Fibroblast of lung (primary cell): Measurements from ENCODE around the gene THRB. TPM values are rescaled to one million over a fixed set of nuclear protein-coding genes. Genes with fewer than 3 reads are reported as not detected.
A peak's percentile ranks its signal among the peaks of the same experiment; 100 is the strongest.

Experiments
- DNase-seq, 2 donors: peaks; one replicate each; pipeline versions ENCODE4 v3.0.0 to v3.0.0-alpha.2; 2010; ENCODE audit warnings: low read depth in 2 of 2
- H2AFZ ChIP-seq: 2 replicates; pipeline ENCODE4 v1.5.1; 2012; ENCODE audit warnings: low read length, control low read depth, inconsistent platforms
- H3K27ac ChIP-seq: 2 replicates; pipeline ENCODE4 v1.5.1; 2011; ENCODE audit warnings: low read length, control low read depth; ENCODE audit not compliant: insufficient read depth
- H3K27me3 ChIP-seq: 2 replicates; pipeline ENCODE4 v1.5.1; 2011; ENCODE audit warnings: mild to moderate bottlenecking, low read length; ENCODE audit not compliant: control insufficient read depth, insufficient read depth
- H3K36me3 ChIP-seq: 2 replicates; pipeline ENCODE4 v1.5.1; 2011; ENCODE audit warnings: low read length; ENCODE audit not compliant: control insufficient read depth, insufficient read depth
- H3K4me1 ChIP-seq: 2 replicates; pipeline ENCODE4 v1.5.1; 2011; ENCODE audit warnings: low read length; ENCODE audit not compliant: control insufficient read depth, insufficient read depth; ENCODE audit errors: extremely low read depth
- H3K4me2 ChIP-seq: 2 replicates; pipeline ENCODE4 v1.5.1; 2011; ENCODE audit warnings: low read length, control low read depth; ENCODE audit not compliant: insufficient read depth; ENCODE audit errors: extremely low read depth
- H3K4me3 ChIP-seq, 4 experiments: fragments of 200-600 bp in 1 of 4; sonication (generic) in 1 of 4; replicated peaks in 1 of 4; 2 replicates each; pipeline ENCODE4 v1.5.1; 2011 to 2016; ENCODE audit warnings: low read length in 4 of 4, low read depth in 3 of 4, mild to moderate bottlenecking in 3 of 4, control low read depth in 2 of 4, inconsistent platforms in 1 of 4, mixed read lengths in 1 of 4; ENCODE audit not compliant: insufficient read depth in 1 of 4; ENCODE audit errors: control extremely low read depth in 1 of 4
- H3K79me2 ChIP-seq: 2 replicates; pipeline ENCODE4 v1.5.1; 2012; ENCODE audit warnings: mild to moderate bottlenecking, low read length, inconsistent platforms; ENCODE audit not compliant: control insufficient read depth, insufficient read depth
- H3K9ac ChIP-seq: 2 replicates; pipeline ENCODE4 v1.5.1; 2011; ENCODE audit warnings: mild to moderate bottlenecking, low read length, control low read depth; ENCODE audit not compliant: insufficient read depth
- H3K9me3 ChIP-seq: 2 replicates; pipeline ENCODE4 v1.5.1; 2012; ENCODE audit warnings: low read depth, low read length; ENCODE audit not compliant: control insufficient read depth, insufficient read depth
- H4K20me1 ChIP-seq: 2 replicates; pipeline ENCODE4 v1.5.1; 2011; ENCODE audit warnings: low read length; ENCODE audit not compliant: control insufficient read depth, insufficient read depth; ENCODE audit errors: extremely low read depth
- CTCF ChIP-seq, 2 donors: IDR thresholded peaks in 1 of 2; conservative IDR thresholded peaks in 1 of 2; 1 replicate in 1 of 2; 2 replicates in 1 of 2; pipeline ENCODE4 v1.5.1; 2011 to 2012; ENCODE audit warnings: low read length in 2 of 2, control low read depth in 1 of 2, inconsistent platforms in 1 of 2, low read depth in 1 of 2, mild to moderate bottlenecking in 1 of 2
- EZH2 ChIP-seq: IDR thresholded peaks from 2 replicates; pipeline ENCODE4 v1.5.1; 2012; ENCODE audit warnings: low read length, control low read depth, mild to moderate bottlenecking; ENCODE audit errors: missing control alignments
- polyA plus RNA-seq, 2 donors: library from polyadenylated mRNA; depleted of rRNA in 1 of 2; stranded (reverse) in 1 of 2; unstranded in 1 of 2; fragments of >200 nt; gene quantifications; 2 replicates each; pipeline ENCODE4 v1.2.1, GENCODE V29; 2011 to 2012; ENCODE audit warnings: missing spikeins in 1 of 2
- total RNA-seq: library from RNA; depleted of rRNA; stranded (reverse); fragments of >200 nt; gene quantifications from 2 replicates; pipeline ENCODE4 v1.2.1, GENCODE V29; 2014

THRB gene
- total and polyA plus RNA-seq, 2 donors (not counting 1 experiment from before 2014, with no cell fraction given): 4.2 to 7.4 TPM

- no peak for TF ChIP-seq CTCF (conservative IDR thresholded peaks at IDR 0.05 in 1 of 2, IDR thresholded peaks at IDR 0.05 in 1 of 2; ENCODE audit: low read depth in 1 of 2, low read length in 2 of 2)
- no peak for TF ChIP-seq EZH2
- H3K9me3 ChIP-seq: no peaks in the 10 kb centered on the region
- no peak overlapping the region for H2AFZ ChIP-seq
- no peaks in the 10 kb centered on the region for H3K79me2 ChIP-seq
- H3K27me3 ChIP-seq: no peaks in the 10 kb centered on the region
- no peak overlapping the region for H3K27ac ChIP-seq
- H3K4me1 ChIP-seq: peaks cover 3% of the 10 kb centered on the region
- no peaks in the 10 kb centered on the region for H3K36me3 ChIP-seq
- no peaks in the 10 kb centered on the region for H4K20me1 ChIP-seq
- DNase-seq: peak; percentile 30 to 61
- H3K9ac ChIP-seq: no peak overlapping the region
- H3K4me3 ChIP-seq: no peak overlapping the region
- peak overlapping the region; percentile 13 for H3K4me2 ChIP-seq
These were observed 392.9 kb downstream of the THRB start for GRCh38 chr3:24101676-24102168.

DNA sequence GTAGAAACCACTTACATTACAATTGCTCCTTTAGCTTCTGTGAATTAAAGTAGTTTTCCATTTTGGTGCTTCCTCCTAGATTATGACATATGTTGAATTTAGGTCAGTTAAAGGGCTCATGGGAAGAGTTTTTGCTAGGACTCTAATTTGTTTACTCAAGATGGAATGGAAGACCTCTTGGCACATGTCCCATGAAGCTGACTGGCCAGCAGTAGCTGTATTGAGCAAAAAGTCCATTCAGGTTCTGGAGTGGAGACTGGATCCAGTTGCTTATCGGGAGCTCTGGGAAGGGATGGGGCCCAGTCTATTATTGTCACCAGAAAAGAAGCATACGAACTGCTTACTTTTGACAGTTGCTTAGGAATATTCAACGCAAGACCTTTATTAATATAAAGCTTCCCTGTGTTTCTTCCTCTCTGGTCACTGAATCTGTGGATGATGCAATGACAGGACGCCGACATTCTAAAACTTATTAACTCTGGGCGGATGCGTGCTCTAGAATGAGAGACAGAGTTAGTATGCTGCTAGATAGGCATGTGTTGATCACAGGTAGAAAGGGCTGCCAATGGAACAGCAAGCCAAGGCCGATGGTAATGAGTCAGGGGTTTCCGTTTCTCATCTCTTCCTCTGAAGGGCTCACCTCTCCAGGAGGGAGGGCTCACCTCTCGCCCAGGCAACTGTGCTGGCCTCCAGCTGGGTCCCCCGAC lies 393.8 kb downstream of the THRB start:
- H3K36me3 ChIP-seq: no peaks in the 10 kb centered on the region
- H3K27me3 ChIP-seq: no peaks in the 10 kb centered on the region
- H3K79me2 ChIP-seq: no peaks in the 10 kb centered on the region
- no peak overlapping the region for H3K4me3 ChIP-seq
- no peaks in the 10 kb centered on the region for H3K9me3 ChIP-seq
- H3K4me1 ChIP-seq: peaks cover 3% of the 10 kb centered on the region
- H3K4me2 ChIP-seq: no peak overlapping the region
- no peak overlapping the region for H3K9ac ChIP-seq
- TF ChIP-seq CTCF (conservative IDR thresholded peaks at IDR 0.05 in 1 of 2, IDR thresholded peaks at IDR 0.05 in 1 of 2; ENCODE audit: low read depth in 1 of 2, low read length in 2 of 2) (no peak), EZH2 (no peak)
- peak in 1 of 2 donors; percentile 65 for DNase-seq
- no peaks in the 10 kb centered on the region for H4K20me1 ChIP-seq
- no peak overlapping the region for H2AFZ ChIP-seq
- peak overlapping the region; percentile 6 for H3K27ac ChIP-seq

DNA sequence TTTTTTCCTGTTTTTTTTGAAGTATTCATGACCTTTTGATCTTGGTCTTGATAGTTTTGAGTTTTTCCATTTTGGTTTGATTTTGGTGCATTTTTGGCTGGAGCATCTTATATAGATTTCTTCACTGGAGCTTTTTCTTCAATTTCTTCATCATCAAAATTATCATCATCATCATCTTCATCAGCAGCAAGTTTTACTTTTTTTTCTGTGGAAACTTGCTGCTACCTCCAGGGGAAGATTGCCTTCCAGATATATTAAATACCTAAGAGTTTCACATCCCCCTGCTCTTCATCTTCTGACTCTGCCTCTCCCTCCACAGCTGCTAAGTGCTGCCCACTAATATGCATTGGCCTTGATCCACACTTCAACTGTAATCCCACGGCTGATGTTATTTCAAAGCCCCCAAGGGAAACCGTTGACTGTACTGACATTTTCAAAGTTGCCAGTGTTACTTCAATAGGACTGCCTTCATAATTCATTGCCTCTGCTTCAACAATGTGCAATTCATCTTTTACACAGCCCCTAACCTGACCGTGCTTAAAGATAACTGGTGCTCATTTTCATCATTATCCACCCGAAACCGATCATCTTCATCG lies 397.9 kb downstream of the THRB start:
- Histone ChIP-seq H3K4me1 (peaks cover 3% of the 10 kb centered on the region), H4K20me1 (no peaks in the 10 kb centered on the region), H3K79me2 (no peaks in the 10 kb centered on the region), H3K36me3 (no peaks in the 10 kb centered on the region), H3K4me3 (no peak overlapping the region), H3K9ac (no peak overlapping the region), H3K4me2 (no peak overlapping the region), H3K9me3 (no peaks in the 10 kb centered on the region), H3K27ac (no peak overlapping the region), H3K27me3 (no peaks in the 10 kb centered on the region), H2AFZ (peak overlapping the region; percentile 49)
- no peak for TF ChIP-seq EZH2
- no peak for TF ChIP-seq CTCF (conservative IDR thresholded peaks at IDR 0.05 in 1 of 2, IDR thresholded peaks at IDR 0.05 in 1 of 2; ENCODE audit: low read depth in 1 of 2, low read length in 2 of 2)
- DNase-seq: no peak
